GM23248 (cell line): Measurements from ENCODE around the gene EXOC7.

ENCODE experiments used
- EZH2 ChIP-seq: fragments of 200-600 bp; sonication (generic); IDR thresholded peaks from 2 replicates; pipeline ENCODE4 v1.6.1; 2018; ENCODE audit warnings: antibody characterized with exemption, mild to moderate bottlenecking; ENCODE audit not compliant: insufficient read depth, poor library complexity, severe bottlenecking
- EZH2phosphoT487 ChIP-seq: fragments of 200-600 bp; sonication (generic); IDR thresholded peaks from 2 replicates; pipeline ENCODE4 v1.6.1; 2018; ENCODE audit warnings: antibody characterized with exemption, moderate library complexity, mild to moderate bottlenecking, low read depth; ENCODE audit not compliant: insufficient read depth

GRCh38 chr17:76142585-76143041 is 39.0 kb upstream of the EXOC7 start:
- TF ChIP-seq EZH2 (no peak), EZH2phosphoT487 (no peak)
